Bronchial epithelial cell (primary cell): ENCODE measurements around the gene UQCC2. TPM values are rescaled to one million over a fixed set of nuclear protein-coding genes. Genes with fewer than 3 reads are reported as not detected.

Source experiments
- DNase-seq: peaks from one replicate; pipeline ENCODE4 v3.0.0-alpha.2; 2010; ENCODE audit warnings: low read depth
- FAIRE-seq: peaks from 2 replicates; lab custom pipeline; 2011; peaks lifted over from hg19 to GRCh38; lab: Jason Lieb, UNC
- H3K27me3 ChIP-seq: 2 replicates; pipeline ENCODE4 v1.5.1; 2011; ENCODE audit warnings: low read length; ENCODE audit not compliant: control insufficient read depth, insufficient read depth
- H3K36me3 ChIP-seq: 2 replicates; pipeline ENCODE4 v1.5.1; 2011; ENCODE audit warnings: low read length; ENCODE audit not compliant: control insufficient read depth, insufficient read depth
- H3K4me3 ChIP-seq: 2 replicates; pipeline ENCODE4 v1.5.1; 2011; ENCODE audit warnings: mild to moderate bottlenecking, low read depth, low read length, control low read depth
- total RNA-seq: library from RNA; depleted of rRNA; stranded (reverse); fragments of >200 nt; gene quantifications from 2 replicates; pipeline ENCODE4 v1.2.1, GENCODE V29; 2014
- TF ChIP-seq, protein P1 (sequence below): IDR thresholded peaks from 2 replicates; pipeline ENCODE4 v1.5.1; 2011; ENCODE audit warnings: mild to moderate bottlenecking, moderate library complexity, low read length, control low read depth, inconsistent platforms; ENCODE audit not compliant: insufficient read depth, severe bottlenecking

The UQCC2 gene
- total RNA-seq, 1 donor from 2014 or later = 47.1 TPM

DNA sequence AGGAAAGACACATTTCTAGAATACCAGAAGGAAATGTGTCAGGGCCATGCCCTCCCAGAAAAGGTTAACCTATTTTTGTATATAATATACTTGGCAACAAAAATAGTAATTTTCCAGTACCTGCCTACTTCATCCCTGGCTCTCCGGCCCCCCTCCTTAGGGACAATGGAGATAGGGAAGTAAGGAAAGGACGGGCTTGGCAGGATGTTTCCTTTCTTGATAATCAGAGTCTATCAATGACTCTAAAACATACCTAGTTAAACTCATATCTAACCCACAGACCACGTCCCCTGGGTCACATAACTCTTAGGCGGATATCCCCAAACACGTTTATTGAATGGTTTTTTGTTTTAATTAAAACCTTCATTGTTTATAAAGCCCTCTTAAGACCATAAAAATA lies 11.8 kb downstream of the UQCC2 start:
- DNase-seq = no peak
- H3K36me3 ChIP-seq = peaks cover 17% of the 10 kb centered on the region
- no peak for FAIRE-seq
- H3K4me3 ChIP-seq = no peak overlapping the region
- no peaks in the 10 kb centered on the region for H3K27me3 ChIP-seq
- TF ChIP-seq, protein P1, sequence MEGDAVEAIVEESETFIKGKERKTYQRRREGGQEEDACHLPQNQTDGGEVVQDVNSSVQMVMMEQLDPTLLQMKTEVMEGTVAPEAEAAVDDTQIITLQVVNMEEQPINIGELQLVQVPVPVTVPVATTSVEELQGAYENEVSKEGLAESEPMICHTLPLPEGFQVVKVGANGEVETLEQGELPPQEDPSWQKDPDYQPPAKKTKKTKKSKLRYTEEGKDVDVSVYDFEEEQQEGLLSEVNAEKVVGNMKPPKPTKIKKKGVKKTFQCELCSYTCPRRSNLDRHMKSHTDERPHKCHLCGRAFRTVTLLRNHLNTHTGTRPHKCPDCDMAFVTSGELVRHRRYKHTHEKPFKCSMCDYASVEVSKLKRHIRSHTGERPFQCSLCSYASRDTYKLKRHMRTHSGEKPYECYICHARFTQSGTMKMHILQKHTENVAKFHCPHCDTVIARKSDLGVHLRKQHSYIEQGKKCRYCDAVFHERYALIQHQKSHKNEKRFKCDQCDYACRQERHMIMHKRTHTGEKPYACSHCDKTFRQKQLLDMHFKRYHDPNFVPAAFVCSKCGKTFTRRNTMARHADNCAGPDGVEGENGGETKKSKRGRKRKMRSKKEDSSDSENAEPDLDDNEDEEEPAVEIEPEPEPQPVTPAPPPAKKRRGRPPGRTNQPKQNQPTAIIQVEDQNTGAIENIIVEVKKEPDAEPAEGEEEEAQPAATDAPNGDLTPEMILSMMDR = no peak

DNA sequence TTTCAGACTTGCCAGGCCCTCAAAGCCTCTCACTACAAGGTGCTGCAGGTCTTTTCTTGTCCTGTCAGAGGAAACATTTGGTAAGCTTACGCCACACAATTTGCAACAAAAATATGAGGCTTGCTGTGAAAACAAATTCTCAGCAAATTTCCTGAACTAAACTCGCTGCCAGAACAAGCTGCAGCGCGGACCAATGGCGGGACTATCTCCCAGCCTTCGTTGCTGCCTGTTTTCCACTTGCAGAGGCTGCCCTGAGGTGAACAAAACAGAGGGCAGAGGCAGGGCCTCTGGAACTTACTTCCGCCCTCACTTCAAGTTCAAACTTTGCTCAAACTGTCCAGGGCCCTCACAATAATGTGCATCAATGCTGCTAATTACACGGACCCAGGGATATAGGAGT lies 12.4 kb downstream of the UQCC2 start:
- peak; percentile 69 for DNase-seq
- no peak for FAIRE-seq
- TF ChIP-seq, protein P1 = no peak
- Histone ChIP-seq H3K36me3 (peaks cover 17% of the 10 kb centered on the region), H3K27me3 (no peaks in the 10 kb centered on the region), H3K4me3 (no peak overlapping the region)

DNA sequence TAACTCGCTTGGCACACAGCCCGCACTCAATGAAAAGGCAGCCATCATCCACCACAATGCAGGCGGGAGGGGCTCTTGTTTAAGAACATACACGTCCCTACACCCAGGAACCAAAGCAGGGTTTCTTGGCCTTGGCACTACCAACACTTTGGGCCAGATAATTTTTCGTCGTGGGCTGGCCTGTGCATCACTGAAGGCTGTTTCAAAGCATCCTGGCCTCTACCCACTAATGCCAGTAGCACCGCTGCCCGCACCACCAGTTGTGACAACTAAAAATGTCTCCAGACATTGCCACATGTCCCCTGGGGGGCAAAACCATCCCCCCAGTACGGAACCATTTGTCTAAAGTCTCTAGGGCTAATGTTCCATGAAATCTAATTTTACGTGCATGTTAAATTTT lies 13.0 kb downstream of the UQCC2 start:
- Histone ChIP-seq H3K36me3 (peaks cover 21% of the 10 kb centered on the region), H3K4me3 (no peak overlapping the region), H3K27me3 (no peaks in the 10 kb centered on the region)
- TF ChIP-seq, protein P1 = no peak
- FAIRE-seq = no peak
- DNase-seq = no peak

- FAIRE-seq (no peak), DNase-seq (no peak)
- Histone ChIP-seq H3K36me3 (peaks cover 23% of the 10 kb centered on the region), H3K27me3 (no peaks in the 10 kb centered on the region), H3K4me3 (no peak overlapping the region)
- TF ChIP-seq, protein P1 = no peak
Observed at GRCh38 chr6:33697845-33698244, 13.7 kb downstream of the UQCC2 start.

GRCh38 chr6:33696548-33697518 lies 14.7 kb downstream of the UQCC2 start:
- H3K4me3 ChIP-seq = no peak overlapping the region
- H3K27me3 ChIP-seq = no peaks in the 10 kb centered on the region
- no peak for FAIRE-seq
- TF ChIP-seq, protein P1 = no peak
- DNase-seq = no peak
- peaks cover 30% of the 10 kb centered on the region for H3K36me3 ChIP-seq
